ENCODE results near the gene COQ8B.

COQ8B gene

DNA sequence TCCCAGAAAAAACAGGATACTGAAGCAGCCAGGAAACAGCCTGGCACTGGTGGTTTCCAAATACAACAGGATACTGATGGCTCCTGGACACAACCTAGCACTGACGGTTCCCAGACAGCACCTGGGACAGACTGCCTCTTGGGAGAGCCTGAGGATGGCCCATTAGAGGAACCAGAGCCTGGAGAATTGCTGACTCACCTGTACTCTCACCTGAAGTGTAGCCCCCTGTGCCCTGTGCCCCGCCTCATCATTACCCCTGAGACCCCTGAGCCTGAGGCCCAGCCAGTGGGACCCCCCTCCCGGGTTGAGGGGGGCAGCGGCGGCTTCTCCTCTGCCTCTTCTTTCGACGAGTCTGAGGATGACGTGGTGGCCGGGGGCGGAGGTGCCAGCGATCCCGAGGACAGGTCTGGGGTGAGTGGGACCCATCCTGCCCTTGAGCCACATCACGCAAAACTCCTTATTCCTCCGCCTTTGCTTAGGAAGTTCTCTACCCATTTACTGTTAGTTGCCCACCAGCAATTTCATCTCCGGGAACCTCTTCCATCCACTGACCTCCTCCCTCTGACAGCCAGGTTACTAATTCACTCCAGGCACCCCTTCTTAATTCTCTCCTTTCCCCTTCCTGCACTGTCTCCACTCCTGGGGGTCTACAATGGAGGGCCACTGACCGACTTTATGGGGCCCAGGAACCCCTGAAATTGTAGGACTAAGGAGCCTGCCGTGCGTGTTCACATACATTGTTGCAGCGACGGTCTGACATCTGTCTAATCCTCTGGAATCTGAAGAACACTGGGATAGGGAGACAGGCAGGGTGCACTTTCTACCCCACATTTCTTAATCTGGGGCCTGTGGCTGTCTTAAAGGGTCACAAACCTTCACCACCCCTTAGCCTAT, 1.4 kb upstream of the COQ8B start:
- DNase-seq (ENCODE audit: low spot score), result peak; percentile 18

DNA sequence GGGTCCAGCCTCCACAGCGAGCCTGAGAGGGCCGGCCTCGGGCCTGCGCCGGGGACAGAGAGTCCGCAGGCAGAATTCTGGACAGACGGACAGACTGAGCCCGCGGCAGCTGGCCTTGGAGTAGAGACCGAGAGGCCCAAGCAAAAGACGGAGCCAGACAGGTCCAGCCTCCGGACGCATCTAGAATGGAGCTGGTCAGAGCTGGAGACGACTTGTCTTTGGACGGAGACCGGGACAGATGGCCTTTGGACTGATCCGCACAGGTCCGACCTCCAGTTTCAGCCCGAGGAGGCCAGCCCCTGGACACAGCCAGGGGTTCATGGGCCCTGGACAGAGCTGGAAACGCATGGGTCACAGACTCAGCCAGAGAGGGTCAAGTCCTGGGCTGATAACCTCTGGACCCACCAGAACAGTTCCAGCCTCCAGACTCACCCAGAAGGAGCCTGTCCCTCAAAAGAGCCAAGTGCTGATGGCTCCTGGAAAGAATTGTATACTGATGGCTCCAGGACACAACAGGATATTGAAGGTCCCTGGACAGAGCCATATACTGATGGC, 716 bp upstream of the COQ8B start:
- no peak for DNase-seq (ENCODE audit: low spot score)

DNA sequence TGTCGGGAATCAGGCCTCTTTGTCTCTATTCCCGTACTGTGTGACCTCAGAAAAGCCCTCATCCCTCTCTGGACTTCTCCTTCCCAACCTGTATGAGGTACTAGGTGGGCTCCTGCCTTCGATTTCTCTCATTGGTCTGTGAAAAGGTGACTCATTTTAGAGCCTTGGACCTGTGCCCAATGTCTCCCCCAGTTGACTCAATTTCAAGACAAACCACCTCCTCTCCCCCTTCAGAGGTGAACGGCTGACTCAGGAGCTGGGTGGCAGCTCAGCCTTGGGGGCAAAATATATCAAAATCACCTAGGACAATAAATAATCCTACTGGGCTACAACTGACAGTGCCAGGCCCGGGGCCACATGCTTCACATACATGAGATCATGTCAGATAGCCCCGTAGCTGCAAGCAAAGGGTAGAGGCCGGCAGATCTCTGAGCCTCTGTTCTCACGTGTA, 630 bp downstream of the COQ8B start:
- DNase-seq (ENCODE audit: low spot score), result peak; percentile 68

DNA sequence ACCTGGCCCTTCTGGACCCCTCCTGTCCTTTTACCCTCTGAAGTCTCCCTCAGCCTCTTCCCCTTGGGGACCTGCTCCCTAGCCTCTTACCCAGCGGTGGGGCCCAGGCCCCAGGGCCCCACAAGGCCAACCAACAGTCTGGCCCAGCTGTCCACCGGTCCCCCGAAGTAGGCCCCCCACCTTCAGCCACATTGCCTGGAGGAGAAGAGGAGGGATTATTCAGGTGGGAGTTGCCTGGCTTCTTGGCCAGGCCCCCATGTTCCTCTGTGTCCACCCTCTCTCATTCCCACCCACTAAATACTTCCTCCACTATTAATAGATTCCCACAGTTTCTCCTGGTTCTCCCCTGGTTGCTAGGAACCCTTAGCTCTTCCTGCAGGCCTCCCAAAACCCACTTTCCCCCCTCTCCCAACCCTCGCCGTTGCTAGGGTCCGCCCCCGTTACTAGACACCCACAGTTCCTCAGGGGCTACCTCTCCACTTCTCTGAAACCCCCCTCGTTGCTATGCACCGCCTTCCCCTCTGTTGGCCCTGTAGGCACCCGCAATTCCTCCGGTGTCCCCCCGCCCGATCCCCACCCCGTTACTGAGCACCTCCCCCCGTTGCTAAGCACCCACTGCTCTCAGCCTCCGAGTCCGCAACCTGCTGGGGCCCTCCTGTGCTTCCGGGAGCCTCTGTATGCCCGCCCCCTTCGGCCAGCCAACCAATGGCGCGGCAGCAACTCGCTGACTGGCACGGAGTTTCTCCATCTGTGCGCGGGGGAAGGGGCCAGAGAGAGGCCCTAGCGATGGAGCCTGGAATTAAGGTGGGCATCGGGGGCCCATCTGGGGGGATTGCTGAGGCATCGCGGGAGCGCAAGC, 2.0 kb downstream of the COQ8B start:
- DNase-seq (ENCODE audit: low spot score), result peak; percentile 92

DNA sequence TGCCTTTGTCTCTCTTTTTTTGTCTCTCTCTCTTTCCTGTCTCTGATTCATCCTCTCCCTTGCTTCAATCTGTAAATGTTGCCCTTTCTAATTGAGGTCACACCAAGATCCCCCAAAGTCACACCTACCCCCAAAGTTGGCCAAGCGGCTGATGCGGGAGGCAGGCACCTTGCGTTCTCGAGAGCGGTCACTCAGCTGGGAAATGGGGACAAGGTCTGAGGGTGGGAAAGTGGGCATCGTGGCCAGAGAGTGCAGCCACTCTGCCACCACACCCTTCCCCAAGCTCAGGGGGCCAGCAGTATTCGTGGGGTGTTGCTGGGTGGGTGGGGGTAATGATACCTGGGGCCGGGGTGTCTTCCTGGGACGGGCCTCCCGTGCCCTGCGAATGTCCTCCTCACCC, 2.7 kb downstream of the COQ8B start:
- no peak for DNase-seq (ENCODE audit: low spot score)

DNA sequence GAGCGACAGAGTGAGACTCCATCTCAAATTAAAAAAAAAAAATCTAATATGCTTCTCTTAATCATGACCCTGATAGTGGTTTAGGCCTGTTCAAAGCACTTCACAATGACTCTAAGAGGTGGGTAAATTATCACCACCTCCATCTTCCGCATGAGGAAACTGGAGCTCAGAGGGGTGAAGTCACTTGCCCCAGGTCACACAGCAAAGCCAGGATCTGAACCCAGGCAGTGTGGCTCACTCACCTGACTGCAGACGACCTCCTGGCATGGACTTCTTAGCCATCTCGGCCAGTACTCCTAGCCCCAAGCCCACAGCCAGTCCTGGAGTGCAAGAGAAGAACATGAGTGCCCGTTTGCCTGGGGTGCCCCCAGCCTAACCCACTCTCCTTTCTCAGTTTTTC, 6.9 kb downstream of the COQ8B start:
- no peak for DNase-seq (ENCODE audit: low spot score)

DNA sequence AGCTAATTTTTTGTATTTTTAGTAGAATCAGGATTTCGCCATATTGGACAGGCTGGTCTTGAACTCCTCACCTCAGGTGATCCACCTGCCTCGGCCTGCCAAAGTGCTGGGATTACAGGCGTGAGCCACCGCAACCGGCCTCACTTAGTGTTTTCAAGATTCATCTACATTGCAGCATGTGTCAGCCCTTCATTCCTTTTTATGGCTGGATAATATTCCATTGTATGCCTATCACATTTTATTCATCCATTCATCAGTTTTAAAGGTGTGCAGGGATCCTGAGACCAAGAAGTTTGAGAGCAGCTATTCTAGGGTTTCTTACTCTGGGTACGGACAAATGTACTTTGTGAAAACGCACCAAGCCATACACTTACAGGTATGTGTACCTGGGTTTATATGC, 9.1 kb downstream of the COQ8B start:
- DNase-seq (ENCODE audit: low spot score), result no peak

DNA sequence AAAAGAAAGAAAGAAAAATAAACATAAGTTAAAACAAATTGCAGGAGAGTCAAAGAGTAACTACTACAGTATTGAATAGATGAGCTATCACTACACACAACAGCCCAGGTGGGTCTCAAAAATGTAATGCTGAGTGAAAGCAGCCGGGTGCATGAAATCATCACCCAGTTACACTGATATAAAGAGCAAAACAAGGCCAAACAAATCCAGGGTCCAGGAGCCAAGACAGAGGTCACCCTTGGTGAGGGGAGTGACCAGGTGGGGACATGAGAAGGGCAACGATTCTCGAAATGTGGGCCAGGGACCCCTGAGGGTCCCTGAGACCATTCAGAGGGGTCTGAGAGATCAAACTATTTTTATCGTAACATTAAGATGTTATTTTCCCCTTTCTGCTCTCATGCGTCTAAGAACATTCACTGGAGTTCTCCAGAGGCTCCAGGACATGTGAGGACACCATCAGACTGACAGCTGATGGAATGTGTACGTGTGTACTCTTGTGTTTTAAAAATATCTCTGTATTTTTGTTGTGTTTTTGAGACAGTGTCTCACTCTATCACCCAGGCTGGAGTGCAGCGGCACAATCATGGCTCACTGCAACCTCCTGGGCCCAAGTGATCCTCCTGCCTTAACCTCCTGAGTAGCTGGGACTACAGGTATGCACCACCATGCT, 10.6 kb downstream of the COQ8B start:
- no peak for DNase-seq (ENCODE audit: low spot score)

DNA sequence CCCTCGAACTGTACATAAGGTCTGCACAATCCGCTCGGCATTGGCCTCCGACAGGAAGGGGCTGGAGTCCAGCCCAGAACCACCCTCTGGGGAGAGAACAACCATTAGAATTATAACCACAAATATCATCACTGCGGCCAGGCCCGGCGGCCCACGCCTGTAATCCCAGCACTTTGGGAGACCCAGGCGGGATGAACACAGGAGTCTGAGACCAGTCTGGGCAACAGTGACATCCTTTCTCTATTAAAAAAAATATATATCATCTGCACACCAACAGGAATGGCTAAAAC, 11.4 kb downstream of the COQ8B start:
- no peak for DNase-seq (ENCODE audit: low spot score)

DNA sequence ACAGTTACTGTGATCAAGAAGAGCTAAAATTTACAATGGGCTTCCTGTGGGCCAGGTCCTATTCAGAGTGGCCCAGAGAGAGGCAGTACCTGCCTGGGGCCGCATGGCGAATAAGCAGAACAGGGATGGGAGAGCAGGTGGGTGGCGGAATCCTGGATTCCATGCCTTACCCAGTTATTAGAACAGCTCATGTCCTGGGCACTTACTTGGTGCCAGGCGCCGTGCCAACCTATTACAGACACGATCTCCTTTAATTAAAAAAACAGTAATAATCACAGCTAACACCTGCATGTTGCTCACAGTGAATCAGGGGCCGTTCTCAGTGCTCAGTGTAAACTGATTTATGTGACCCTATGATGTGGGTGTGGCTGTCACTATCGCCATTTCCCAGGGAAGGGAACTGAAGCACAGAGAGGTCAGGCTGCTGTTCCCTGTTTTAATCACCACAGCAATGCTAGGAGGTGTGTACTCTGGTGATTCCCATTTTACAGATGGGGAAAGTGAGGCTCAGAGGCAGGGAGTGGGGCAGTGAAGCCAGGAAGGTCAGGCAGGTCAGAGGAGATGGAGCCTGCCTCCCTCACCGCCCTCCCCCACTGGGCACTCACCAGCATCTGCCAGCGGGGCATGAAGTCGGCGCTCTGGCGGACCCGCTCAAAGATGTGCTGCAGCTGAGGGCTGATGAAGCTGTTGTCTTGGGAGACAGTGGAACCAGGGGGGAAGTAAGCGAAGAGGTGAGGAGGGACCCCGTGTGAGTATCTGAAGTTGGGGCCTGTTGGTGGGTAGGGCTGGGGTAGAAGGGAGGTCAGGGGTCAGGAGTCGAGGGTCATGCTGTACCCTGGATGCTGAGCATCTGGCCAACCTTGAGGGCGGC, 12.0 kb downstream of the COQ8B start:
- DNase-seq (ENCODE audit: low spot score), result no peak

DNA sequence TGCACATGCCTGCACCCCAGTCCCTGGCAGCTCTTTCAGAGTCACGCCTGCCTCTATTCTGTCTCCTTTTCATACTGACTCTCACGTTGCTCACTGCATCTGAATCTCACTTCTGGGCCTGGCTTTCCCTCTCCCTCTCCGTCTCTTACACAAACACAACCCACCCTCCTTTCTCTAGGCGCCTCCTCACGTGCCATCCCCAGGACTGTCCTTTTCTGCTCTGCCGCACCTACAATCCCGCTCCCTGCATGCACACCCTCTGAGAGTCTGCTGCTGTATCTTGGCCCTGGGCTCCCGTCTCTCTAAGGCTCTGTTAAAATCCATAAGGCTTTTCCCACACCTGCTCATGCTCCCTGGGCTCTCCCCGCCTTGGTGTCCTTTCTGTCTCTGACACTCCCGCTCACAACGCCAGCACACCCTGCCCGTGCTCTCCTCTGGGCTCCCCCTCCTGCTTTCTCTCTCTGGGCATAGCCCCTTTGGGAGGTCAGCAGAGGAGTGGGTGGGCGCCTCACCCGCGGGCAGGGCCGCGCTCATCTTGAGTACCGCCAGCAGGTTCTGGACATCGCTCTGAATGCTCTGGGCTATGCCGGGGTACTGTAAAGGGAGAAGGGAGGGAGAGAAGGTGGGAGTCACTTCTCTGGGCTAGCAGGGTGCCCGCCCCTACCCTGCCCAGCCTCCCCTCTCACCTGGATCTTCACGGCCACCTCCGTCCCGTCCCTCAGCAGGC, 13.5 kb downstream of the COQ8B start:
- no peak for DNase-seq (ENCODE audit: low spot score)

DNA sequence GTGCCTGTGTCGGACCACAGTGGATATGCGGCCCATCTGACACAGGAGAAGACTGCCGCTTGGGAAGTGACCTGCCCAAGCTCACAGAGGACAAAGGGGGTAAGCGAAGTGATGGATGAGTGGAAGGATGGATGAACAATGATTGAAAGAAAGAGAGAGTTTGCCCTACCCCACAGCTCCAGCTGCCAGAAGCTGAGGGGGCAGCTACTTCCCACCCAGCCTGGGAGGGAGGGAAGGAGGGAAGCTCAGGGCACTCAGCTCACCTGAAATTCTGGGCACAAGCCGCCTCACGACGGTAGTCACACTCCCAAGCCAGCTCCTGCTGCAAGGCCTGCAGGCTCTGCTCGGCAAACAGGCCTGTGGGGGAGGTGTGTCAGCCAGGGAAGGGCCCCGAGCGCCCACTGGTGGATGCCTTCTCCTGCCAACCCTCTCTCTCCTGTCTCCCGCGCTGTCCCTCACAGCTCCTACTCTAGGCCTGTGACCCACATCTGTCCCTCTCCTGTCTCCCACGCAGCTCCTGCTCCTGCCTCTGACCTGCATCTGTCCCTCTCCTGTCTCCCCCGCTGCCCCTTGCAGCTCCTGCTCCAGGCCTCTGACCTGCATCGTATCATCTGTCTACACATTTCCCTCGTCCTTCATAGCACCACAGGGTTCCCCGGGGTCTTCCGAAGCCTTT, 14.2 kb downstream of the COQ8B start:
- no peak for DNase-seq (ENCODE audit: low spot score)

DNA sequence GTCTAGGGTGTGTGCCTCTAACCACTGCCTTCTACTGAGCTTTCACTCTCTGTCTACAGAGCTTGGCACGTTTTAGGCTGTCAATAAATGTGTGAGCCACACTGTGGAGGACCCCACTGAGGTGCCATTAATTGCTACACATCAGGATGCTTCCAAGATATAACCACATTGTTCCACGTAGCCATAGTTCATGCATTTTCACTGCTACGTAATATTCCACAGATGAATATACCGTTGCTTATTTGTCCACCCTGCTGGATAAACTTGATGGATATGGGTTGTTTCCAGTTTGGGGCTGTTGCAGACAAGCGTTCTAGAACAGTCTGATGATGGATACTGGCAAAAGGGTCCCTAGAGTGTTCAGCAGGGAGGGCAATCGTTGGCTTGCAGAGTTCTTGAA, 14.9 kb downstream of the COQ8B start:
- DNase-seq (ENCODE audit: low spot score), result no peak

DNA sequence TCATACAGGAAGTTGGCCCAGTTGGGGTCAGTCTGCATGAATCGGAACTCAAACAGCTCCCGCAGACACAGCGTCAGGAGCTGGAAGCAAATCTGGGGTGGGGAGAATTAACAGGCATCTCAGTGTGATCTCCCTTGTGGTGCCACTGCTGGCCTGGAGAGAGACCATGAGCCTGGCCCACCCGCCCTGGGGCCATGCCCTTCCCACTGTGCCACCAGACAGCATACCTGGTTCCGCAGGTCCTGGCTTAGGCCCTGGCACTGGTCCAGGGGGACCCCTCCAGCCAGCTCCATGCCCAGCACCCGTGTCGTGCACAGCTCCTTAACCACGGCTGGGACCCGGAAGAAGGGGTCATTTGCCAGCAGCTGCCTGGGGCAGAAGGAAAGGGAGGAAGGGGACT, 16.6 kb downstream of the COQ8B start:
- DNase-seq (ENCODE audit: low spot score), result no peak

DNA sequence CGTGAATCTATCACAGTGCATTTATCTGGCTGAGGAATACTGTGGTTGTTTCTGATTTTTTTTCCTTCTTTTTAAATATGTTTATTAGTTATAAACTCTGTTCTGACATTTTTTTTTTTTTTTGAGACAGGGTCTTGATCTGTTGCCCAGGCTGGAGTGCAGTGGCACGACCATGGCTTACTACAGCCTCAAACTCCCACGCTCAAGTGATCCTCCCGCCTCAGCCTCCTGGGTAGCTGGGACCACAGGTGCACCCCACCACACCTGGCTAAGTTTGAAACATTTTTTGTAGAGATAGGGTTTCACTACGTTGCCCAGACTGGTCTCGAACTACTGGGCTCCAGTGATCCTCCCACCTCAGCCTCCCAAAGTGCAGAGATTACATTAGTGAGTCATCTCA, 19.7 kb downstream of the COQ8B start:
- no peak for DNase-seq (ENCODE audit: low spot score)

DNA sequence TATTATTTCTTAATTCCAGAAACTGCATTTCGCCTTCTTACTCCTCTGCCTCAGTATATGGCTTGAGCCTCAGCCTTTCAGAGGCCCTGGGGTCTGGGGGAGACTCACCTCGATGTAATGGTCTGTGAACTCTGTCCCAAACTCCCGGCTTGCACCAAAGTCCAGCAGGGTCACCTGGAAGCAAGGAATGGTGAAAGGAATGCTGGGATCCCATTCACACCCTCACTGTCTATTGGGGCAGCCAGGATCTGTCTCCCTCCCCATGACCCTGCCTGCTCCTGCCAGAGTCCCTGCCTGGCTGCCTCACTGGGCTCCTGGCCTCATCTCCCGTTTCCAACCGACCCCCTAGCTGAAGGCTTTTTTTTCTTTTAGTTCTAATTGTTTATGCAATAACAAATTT, 20.8 kb downstream of the COQ8B start:
- DNase-seq (ENCODE audit: low spot score), result no peak

DNA sequence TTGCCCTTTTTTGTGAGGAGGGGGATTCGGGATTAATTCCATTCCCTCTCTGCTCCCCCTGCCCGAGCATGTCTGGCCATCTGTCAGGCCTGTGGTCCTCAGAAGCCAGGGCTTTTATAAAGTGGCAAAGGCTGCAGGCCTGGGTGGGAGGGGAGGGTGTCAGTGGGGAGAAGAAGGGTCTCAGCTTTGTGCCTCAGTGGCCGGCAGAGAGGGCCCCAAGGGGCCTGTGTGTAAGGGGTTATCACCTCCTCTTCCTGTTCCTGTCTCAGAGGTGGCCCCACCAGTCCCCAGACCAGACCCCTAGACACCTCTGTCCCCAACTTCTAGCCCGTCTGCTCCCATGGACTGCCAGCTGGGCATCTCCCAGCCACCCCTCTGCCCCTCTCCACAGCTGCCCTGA, 22.8 kb downstream of the COQ8B start:
- DNase-seq (ENCODE audit: low spot score), result no peak

DNA sequence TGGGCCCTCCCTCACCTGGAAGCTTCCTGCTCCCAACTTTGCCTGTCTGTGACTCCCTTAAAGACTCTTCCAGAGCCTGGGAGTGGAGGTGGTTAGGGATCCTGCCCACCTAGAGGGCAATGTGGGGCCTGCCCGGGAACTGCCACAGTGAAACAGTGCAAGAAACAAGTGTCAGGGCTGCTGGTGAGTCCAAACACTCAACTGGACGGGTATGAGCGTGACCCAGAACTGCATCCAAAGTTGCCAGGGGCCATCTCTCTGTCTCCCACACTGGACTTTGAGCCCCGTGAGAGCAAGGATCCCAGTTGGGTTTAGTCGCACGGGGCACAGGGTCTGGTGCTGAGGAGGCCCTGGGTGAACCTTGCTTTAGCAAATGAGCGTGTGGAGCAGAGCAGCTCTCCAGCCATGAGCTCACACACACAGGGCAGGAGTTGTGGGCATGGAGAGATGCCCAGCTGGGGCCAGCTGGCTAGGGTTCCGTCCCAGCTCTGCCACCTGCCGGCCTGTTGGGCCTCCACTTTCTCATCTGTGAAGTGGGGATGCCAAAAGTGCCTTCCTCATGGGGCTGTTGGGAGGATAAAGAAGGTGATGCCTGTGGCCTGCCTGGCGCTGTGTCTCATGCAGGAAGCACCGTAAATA, 23.4 kb downstream of the COQ8B start:
- no peak for DNase-seq (ENCODE audit: low spot score)

DNA sequence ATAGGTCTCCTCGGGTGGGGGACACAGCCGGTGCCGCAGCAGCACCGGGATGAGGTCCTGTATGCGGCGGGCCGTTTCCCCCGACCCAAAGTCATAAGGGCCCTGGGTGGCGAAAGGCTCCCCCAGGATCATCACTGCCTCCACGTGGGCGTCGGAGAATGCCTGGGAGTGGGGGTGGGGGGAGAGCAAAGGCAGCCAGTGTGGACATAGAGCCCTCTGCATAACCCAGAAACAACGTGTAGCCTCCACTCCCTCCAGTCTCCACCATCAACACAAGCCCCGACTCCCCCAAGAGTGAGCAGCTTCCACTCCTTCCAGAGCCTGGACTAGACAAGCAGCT, 24.5 kb downstream of the COQ8B start:
- DNase-seq (ENCODE audit: low spot score), result no peak
